GM12865 (cell line): Measurements from ENCODE around the gene TMEM181.
"Not testable (repeated sequence)": the region's sequence is repeated elsewhere in the genome, so short reads cannot be mapped to it uniquely, and the experiment has no call there.

Source experiments
- DNase-seq: peaks from one replicate; pipeline ENCODE4 v3.0.0; 2010; ENCODE audit warnings: low read depth
- H3K4me3 ChIP-seq: 2 replicates; pipeline ENCODE4 v1.5.1; 2011; ENCODE audit warnings: mild to moderate bottlenecking, low read depth, low read length, control low read depth
- CTCF ChIP-seq: IDR thresholded peaks from 2 replicates; pipeline ENCODE4 v1.5.1; 2011; ENCODE audit warnings: low read length, control low read depth, low read depth, inconsistent platforms; ENCODE audit not compliant: insufficient read depth; ENCODE audit errors: missing control alignments

The TMEM181 gene

GRCh38 chr6:158674342-158675131 is 114.6 kb downstream of the TMEM181 start:
- TF ChIP-seq CTCF = no peak
- no peak for DNase-seq
- no peak overlapping the region for H3K4me3 ChIP-seq

- DNase-seq = not testable (repeated sequence)
Measured at GRCh38 chr6:158677094-158677493, 117.2 kb downstream of the TMEM181 start.

GRCh38 chr6:158677906-158678578 is 118.2 kb downstream of the TMEM181 start:
- no peak for TF ChIP-seq CTCF

More at GRCh38 chr6:158677094-158677493, 117.2 kb downstream of the TMEM181 start:
- H3K4me3 ChIP-seq = not testable (repeated sequence)

GRCh38 chr6:158680015-158680414 is 120.1 kb downstream of the TMEM181 start:
- H3K4me3 ChIP-seq = no peak overlapping the region
- TF ChIP-seq CTCF = no peak
- DNase-seq = no peak

More at GRCh38 chr6:158677906-158678578, 118.2 kb downstream of the TMEM181 start:
- no peak overlapping the region for H3K4me3 ChIP-seq
- DNase-seq = no peak

- no peak for TF ChIP-seq CTCF
- no peak for DNase-seq
- no peak overlapping the region for H3K4me3 ChIP-seq
Measured at GRCh38 chr6:158680481-158680880, 120.6 kb downstream of the TMEM181 start.

- H3K4me3 ChIP-seq = no peak overlapping the region
- no peak for TF ChIP-seq CTCF
- no peak for DNase-seq
Measured at GRCh38 chr6:158684311-158684710, 124.4 kb downstream of the TMEM181 start.

- DNase-seq = no peak
- H3K4me3 ChIP-seq = no peak overlapping the region
- TF ChIP-seq CTCF = no peak
Measured at GRCh38 chr6:158684745-158685324, 124.9 kb downstream of the TMEM181 start.
